Forelimb muscle (tissue), 1 donor: ENCODE data around the gene SMC1A. TPM values are rescaled to one million over a fixed set of nuclear protein-coding genes. Genes with fewer than 3 reads are reported as not detected.

Experiments
- DNase-seq: peaks from one replicate; pipeline ENCODE4 v3.0.0-alpha.2; 2013; ENCODE audit warnings: low read depth
- polyA plus RNA-seq: library from polyadenylated mRNA; unstranded; fragments of 120-200 nt; gene quantifications from one replicate; pipeline ENCODE4 v1.2.1, GENCODE V29; 2013; ENCODE audit not compliant: insufficient read length

SMC1A gene
- polyA plus RNA-seq, 1 donor = 44.5 TPM

DNA sequence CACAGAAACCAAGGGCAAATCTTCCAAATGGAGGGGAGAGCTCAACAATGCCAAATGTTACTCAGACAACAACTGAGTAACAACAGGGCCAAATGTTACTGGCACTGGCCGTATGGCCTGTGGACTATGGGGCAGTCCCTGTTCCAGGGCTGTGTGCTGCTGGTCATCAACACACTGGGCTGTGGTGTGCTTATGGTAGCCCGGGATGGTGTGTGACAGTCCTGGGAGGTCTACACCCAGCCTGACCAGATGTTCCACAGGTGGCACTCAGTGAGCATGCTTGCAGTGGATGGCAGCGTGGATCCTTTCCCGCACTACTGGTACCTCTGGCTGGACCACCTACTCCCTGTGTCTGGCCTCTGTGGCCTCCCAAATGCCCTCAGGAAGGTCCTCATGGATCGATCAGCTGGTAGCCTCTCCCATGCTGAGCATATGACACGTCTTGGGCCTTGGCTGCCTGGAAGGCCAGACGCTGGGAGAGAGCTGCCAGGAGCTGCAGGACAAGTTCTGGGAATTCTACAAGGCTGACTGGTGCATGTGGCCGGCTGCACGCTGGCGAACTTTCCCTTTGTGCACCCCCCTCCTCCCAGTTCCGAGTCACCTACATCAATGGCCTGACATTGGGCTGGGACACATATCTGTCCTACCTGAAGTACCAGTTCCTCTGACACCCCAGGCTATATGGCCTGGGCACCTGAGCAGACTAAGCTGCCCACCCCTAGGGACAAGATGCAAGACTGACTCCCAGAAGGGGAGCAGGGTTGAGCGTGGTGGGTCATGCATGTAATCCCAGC lies 81.4 kb downstream of the SMC1A start:
- DNase-seq = no peak

DNA sequence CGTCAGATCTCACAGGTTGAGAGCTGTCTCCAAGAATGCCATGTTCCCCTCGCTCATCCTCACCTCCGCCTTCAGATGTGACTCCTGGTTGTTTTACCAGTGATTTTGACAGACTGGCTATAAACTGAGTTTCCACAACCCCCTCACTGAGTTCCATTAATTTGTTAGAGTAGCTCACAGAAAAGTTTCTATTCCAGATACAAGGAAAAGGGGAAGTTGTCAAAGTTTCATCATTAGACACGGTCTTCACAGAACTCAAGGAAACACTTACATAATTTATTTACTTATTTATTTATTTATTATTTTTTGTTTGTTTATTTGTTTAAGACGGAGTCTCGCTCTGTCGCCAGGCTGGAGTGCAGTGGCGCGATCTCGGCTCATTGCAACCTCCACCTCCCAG lies 85.4 kb downstream of the SMC1A start:
- DNase-seq = no peak

DNA sequence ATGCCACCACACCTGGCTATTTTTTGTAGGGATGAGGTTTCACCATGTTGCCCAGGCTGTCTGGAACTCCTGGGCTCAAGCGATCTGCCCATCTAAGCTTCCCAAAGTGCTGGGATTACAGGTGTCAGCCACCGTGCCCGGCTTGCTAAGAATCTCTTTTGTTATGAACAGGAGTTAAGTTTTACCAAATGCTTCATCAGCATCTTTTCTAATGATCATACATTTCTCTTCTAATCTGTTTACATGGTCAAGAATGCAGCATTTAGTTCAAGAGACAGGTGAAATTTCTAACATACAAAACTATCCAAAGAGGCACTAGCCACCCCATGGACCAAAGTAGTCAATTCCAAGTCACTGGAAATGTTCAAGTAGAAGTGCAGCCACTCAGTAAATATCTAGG lies 88.6 kb downstream of the SMC1A start:
- no peak for DNase-seq

DNA sequence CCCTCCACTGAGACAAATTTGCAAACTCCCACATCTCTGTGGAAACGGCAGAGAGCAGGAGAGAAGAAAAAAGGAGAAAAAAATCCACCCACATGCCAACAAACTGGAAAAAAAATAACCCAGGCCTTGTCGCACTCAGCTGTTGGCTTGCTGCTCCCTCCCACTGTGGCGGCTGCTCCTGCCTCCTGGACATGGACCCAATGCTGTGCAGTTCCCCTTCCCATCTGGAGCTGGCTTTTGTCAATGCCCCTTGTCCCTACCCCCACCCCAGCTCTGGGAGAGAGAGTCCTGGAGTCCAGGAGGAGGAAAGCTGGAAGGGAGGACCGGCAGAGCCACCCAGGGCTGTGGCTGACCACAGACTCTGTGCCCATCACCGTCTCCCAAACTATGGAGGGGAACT lies 90.2 kb downstream of the SMC1A start:
- no peak for DNase-seq

DNA sequence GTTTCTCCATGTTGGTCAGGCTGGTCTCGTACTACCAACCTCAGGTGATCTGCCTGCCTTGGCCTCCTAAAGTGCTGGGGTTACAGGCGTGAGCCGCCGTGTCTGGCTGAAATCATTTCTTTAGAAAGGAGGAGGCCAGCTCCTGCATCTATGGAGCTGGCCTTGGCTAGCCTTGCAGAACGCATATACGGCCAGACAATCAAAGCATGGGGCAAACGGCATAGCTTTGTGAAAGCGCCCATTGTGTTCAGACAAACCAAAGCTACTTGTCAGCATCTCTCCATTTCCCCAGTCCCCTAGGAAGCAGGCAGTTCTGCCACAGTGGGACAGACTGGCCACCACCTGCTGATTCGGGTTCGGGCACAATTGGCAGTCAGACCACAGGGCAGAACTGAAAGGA lies 92.1 kb downstream of the SMC1A start:
- DNase-seq = no peak

DNA sequence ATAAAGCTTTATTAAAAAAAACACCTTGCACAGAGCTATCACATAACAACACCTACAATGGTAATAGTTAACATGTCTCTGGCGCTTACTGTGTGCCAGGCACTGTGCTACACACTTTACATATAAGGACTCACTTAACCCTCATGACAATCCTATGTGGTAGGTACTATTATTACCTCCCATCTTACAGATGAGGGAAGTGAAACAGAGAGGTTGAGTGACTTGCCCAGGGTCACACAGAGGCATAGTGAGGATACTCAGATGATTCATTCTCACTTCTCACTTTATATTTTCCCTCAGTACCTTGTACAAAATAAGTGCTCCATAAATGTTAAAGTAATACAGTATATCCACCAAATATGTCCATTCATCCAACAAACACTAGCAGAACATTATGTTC lies 97.7 kb downstream of the SMC1A start:
- no peak for DNase-seq

Other genes with a start within 250 kb of the SMC1A start
- gene KDM5C, start 197.4 kb downstream of the SMC1A start, polyA plus RNA-seq = 48.9 TPM
- 19.9 TPM for gene IQSEC2, start 141.1 kb downstream of the SMC1A start, polyA plus RNA-seq
- gene RIBC1, start 219 bp upstream of the SMC1A start, polyA plus RNA-seq = 0.32 TPM
- 57.1 TPM for gene HSD17B10, start 11.7 kb upstream of the SMC1A start, polyA plus RNA-seq